ENCODE results near the gene DHRS3.

The DHRS3 gene

DNA sequence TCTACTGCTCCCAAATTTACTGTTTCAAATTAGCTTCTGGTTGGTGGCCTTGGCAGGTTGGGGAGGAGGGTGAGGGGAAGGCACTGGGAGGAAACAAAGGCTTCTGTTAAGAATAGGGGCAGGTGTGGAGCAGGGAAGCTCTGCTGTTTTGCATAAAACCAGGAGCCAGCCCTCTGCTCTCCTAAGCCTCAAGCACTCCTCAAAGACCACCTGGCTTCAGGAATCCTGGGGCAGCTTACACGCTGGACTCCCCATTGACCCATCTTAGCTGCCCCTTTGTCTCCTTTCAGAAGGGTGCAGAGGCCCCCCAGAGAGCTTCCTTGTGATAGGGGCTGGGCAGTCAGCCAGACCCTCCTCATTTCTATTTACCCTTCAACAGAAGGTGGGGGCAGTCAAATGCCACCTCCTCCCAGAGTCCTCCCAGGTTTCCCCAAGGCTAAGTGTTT, 11.5 kb upstream of the DHRS3 start:
- DNase-seq (ENCODE audit: low spot score), result no peak
- Histone ChIP-seq H3K4me3 (no peak overlapping the region), H3K27ac (no peak overlapping the region)
- no peak for TF ChIP-seq CTCF (IDR thresholded peaks at IDR 0.05)

DNA sequence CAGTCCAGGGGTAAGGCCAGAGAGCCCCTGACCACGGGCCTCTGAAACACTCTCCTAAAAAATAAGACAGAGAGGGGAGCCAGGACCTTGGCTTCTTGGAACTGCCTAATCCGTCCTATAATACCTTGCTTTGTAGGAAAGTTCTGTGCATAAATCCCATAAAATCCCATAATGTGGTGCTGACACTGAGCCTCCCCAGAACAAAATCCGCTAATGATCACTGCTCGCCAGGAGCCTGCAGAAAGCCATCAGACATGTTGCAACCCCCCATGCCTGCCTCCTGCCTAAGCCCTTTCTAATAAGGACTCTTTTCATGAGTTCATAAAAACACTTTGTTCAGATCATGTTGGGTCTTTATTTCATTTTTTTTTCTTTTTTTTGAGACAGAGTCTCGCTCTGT, 9.3 kb upstream of the DHRS3 start:
- no peak overlapping the region for H3K27ac ChIP-seq
- H3K4me3 ChIP-seq, result no peak overlapping the region
- TF ChIP-seq CTCF (IDR thresholded peaks at IDR 0.05), result no peak
- DNase-seq (ENCODE audit: low spot score), result no peak

DNA sequence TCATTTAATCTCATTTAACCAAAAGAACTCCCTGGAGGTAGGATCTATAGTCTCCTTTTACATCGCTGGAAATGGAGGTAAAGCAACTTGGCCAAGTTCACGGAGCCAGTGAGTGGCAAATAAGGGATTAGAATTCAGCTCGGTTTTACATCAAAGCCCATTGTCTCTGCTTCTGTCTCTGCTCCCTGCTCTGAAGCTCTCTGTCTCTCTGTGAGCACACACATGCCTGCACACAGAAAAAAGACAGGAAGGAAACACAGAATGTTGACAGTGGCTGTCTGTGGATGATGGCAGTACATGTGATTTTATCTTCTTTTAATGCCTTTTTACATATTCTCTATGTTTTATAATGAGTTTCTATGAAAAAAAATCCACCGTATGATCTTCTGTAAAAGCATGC, 8.9 kb upstream of the DHRS3 start:
- H3K27ac ChIP-seq, result no peak overlapping the region
- no peak overlapping the region for H3K4me3 ChIP-seq
- no peak for TF ChIP-seq CTCF (IDR thresholded peaks at IDR 0.05)
- no peak for DNase-seq (ENCODE audit: low spot score)

- no peak for DNase-seq (ENCODE audit: low spot score)
- Histone ChIP-seq H3K4me3 (no peak overlapping the region), H3K27ac (no peak overlapping the region)
- TF ChIP-seq CTCF (IDR thresholded peaks at IDR 0.05), result no peak
Observed at GRCh38 chr1:12625276-12625675, 7.3 kb upstream of the DHRS3 start.

- H3K27ac ChIP-seq, result peak overlapping the region; percentile 97 to 98
- peak overlapping the region; percentile 41 for H3K4me3 ChIP-seq
- no peak for DNase-seq (ENCODE audit: low spot score)
- TF ChIP-seq CTCF (IDR thresholded peaks at IDR 0.05), result no peak
Observed at GRCh38 chr1:12622506-12622905, 4.5 kb upstream of the DHRS3 start.

DNA sequence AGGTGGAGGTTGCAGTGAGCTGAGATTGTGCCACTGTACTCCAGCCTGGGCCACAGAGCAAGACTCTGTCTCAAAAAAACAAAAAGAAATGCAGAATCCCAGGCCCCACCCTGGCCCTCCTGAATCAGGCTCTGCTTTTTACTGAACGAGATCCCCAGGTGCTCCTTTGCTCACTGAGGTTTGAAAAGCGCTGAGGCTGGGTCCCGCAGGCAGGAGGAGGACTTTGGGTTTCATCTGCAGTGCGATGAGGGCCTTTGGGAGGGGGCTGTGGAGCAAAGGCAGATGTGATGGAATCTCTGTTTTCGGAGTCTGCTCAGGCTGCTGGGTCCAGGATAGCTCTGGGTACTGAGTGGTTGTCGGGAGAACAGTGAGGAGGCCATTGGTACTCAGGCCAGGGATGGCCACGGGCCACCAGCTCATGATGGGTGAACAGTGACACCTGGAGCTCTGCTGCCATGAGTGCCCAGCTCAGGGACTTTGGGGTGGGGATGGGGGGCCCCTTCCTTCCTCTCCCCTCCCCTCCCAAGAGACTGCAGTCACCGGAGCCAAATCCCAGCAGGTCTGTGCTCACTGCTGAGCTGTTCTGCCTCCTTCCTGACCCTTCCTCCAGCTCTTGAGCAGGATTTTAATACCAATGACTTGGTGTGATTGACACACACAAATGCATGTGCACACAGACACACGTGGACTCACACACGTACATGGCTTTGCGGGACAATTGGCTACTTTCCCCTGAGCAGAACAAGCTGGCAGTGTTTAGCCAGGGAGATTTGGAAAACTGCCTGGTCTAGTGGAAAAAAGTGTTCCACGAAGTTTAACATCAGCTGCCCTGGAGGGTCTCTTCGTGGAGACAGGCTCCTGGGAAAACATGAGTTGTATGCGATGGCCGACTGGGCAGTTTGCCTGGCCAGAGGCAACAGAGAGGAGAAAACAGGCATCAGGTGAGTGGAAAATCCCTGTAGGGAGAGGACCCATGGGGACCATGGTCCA, 3.6 kb upstream of the DHRS3 start:
- no peak for DNase-seq (ENCODE audit: low spot score)
- Histone ChIP-seq H3K27ac (peak overlapping the region; percentile 97 to 98), H3K4me3 (peak overlapping the region; percentile 41)
- TF ChIP-seq CTCF (IDR thresholded peaks at IDR 0.05), result no peak

DNA sequence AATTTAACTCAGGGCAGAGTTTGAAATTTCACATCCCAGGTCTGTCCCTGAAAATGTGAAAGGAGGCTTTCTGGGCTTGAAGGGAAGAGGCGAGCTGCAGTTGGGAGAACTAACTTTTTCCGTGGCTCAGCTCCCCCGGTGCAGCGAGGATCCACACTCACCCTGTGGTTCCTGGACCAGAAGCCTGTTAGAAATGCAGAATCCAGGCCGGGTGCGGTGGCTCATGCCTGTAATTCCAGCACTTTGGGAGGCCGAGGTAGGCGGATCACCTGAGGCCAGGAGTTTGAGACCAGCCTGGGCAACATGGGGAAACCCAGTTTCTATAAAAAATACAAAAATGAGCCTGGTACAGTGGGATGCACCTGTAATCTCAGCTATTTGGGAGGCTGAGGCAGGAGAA, 2.9 kb upstream of the DHRS3 start:
- TF ChIP-seq CTCF (IDR thresholded peaks at IDR 0.05), result no peak
- Histone ChIP-seq H3K27ac (peak overlapping the region; percentile 97 to 98), H3K4me3 (no peak overlapping the region)
- DNase-seq (ENCODE audit: low spot score), result no peak

Data from coronary artery (tissue), 2 donors.